Fibroblast of lung (primary cell): ENCODE data around the gene WNT7A. TPM values are rescaled to one million over a fixed set of nuclear protein-coding genes. Genes with fewer than 3 reads are reported as not detected.

Experiments
- DNase-seq, 2 donors: peaks; one replicate each; pipeline versions ENCODE4 v3.0.0 to v3.0.0-alpha.2; 2010; ENCODE audit warnings: low read depth in 2 of 2
- H2AFZ ChIP-seq: 2 replicates; pipeline ENCODE4 v1.5.1; 2012; ENCODE audit warnings: low read length, control low read depth, inconsistent platforms
- H3K27ac ChIP-seq: 2 replicates; pipeline ENCODE4 v1.5.1; 2011; ENCODE audit warnings: low read length, control low read depth; ENCODE audit not compliant: insufficient read depth
- H3K27me3 ChIP-seq: 2 replicates; pipeline ENCODE4 v1.5.1; 2011; ENCODE audit warnings: mild to moderate bottlenecking, low read length; ENCODE audit not compliant: control insufficient read depth, insufficient read depth
- H3K36me3 ChIP-seq: 2 replicates; pipeline ENCODE4 v1.5.1; 2011; ENCODE audit warnings: low read length; ENCODE audit not compliant: control insufficient read depth, insufficient read depth
- H3K4me1 ChIP-seq: 2 replicates; pipeline ENCODE4 v1.5.1; 2011; ENCODE audit warnings: low read length; ENCODE audit not compliant: control insufficient read depth, insufficient read depth; ENCODE audit errors: extremely low read depth
- H3K4me2 ChIP-seq: 2 replicates; pipeline ENCODE4 v1.5.1; 2011; ENCODE audit warnings: low read length, control low read depth; ENCODE audit not compliant: insufficient read depth; ENCODE audit errors: extremely low read depth
- H3K4me3 ChIP-seq, 4 experiments: fragments of 200-600 bp in 1 of 4; sonication (generic) in 1 of 4; replicated peaks in 1 of 4; 2 replicates each; pipeline ENCODE4 v1.5.1; 2011 to 2016; ENCODE audit warnings: low read length in 4 of 4, low read depth in 3 of 4, mild to moderate bottlenecking in 3 of 4, control low read depth in 2 of 4, inconsistent platforms in 1 of 4, mixed read lengths in 1 of 4; ENCODE audit not compliant: insufficient read depth in 1 of 4; ENCODE audit errors: control extremely low read depth in 1 of 4
- H3K79me2 ChIP-seq: 2 replicates; pipeline ENCODE4 v1.5.1; 2012; ENCODE audit warnings: mild to moderate bottlenecking, low read length, inconsistent platforms; ENCODE audit not compliant: control insufficient read depth, insufficient read depth
- H3K9ac ChIP-seq: 2 replicates; pipeline ENCODE4 v1.5.1; 2011; ENCODE audit warnings: mild to moderate bottlenecking, low read length, control low read depth; ENCODE audit not compliant: insufficient read depth
- H3K9me3 ChIP-seq: 2 replicates; pipeline ENCODE4 v1.5.1; 2012; ENCODE audit warnings: low read depth, low read length; ENCODE audit not compliant: control insufficient read depth, insufficient read depth
- H4K20me1 ChIP-seq: 2 replicates; pipeline ENCODE4 v1.5.1; 2011; ENCODE audit warnings: low read length; ENCODE audit not compliant: control insufficient read depth, insufficient read depth; ENCODE audit errors: extremely low read depth
- CTCF ChIP-seq, 2 donors: IDR thresholded peaks in 1 of 2; conservative IDR thresholded peaks in 1 of 2; 1 replicate in 1 of 2; 2 replicates in 1 of 2; pipeline ENCODE4 v1.5.1; 2011 to 2012; ENCODE audit warnings: low read length in 2 of 2, control low read depth in 1 of 2, inconsistent platforms in 1 of 2, low read depth in 1 of 2, mild to moderate bottlenecking in 1 of 2
- EZH2 ChIP-seq: IDR thresholded peaks from 2 replicates; pipeline ENCODE4 v1.5.1; 2012; ENCODE audit warnings: low read length, control low read depth, mild to moderate bottlenecking; ENCODE audit errors: missing control alignments
- polyA plus RNA-seq, 2 donors: library from polyadenylated mRNA; depleted of rRNA in 1 of 2; stranded (reverse) in 1 of 2; unstranded in 1 of 2; fragments of >200 nt; gene quantifications; 2 replicates each; pipeline ENCODE4 v1.2.1, GENCODE V29; 2011 to 2012; ENCODE audit warnings: missing spikeins in 1 of 2
- total RNA-seq: library from RNA; depleted of rRNA; stranded (reverse); fragments of >200 nt; gene quantifications from 2 replicates; pipeline ENCODE4 v1.2.1, GENCODE V29; 2014

WNT7A gene
- total and polyA plus RNA-seq, 2 donors (not counting 1 experiment from before 2014, with no cell fraction given): not detected

- Histone ChIP-seq H3K79me2 (no peaks in the 10 kb centered on the region), H3K4me1 (no peaks in the 10 kb centered on the region), H4K20me1 (no peaks in the 10 kb centered on the region), H3K9me3 (no peaks in the 10 kb centered on the region), H3K4me2 (no peak overlapping the region), H3K4me3 (no peak overlapping the region), H2AFZ (no peak overlapping the region), H3K36me3 (no peaks in the 10 kb centered on the region), H3K9ac (no peak overlapping the region), H3K27ac (no peak overlapping the region), H3K27me3 (no peaks in the 10 kb centered on the region)
- TF ChIP-seq CTCF (conservative IDR thresholded peaks at IDR 0.05 in 1 of 2, IDR thresholded peaks at IDR 0.05 in 1 of 2; ENCODE audit: low read depth in 1 of 2, low read length in 2 of 2): no peak
- DNase-seq: no peak
Observed at GRCh38 chr3:13840456-13840855, 39.4 kb downstream of the WNT7A start.

GRCh38 chr3:13839726-13840340 is 40.0 kb downstream of the WNT7A start:
- TF ChIP-seq CTCF (conservative IDR thresholded peaks at IDR 0.05 in 1 of 2, IDR thresholded peaks at IDR 0.05 in 1 of 2; ENCODE audit: low read depth in 1 of 2, low read length in 2 of 2) (no peak), EZH2 (no peak)
- Histone ChIP-seq H3K4me2 (no peak overlapping the region), H2AFZ (no peak overlapping the region), H3K9me3 (no peaks in the 10 kb centered on the region), H3K79me2 (no peaks in the 10 kb centered on the region), H3K4me3 (no peak overlapping the region), H3K27ac (no peak overlapping the region), H3K9ac (no peak overlapping the region), H3K36me3 (no peaks in the 10 kb centered on the region), H4K20me1 (no peaks in the 10 kb centered on the region), H3K4me1 (no peaks in the 10 kb centered on the region), H3K27me3 (no peaks in the 10 kb centered on the region)
- no peak for DNase-seq

GRCh38 chr3:13839253-13839652 is 40.6 kb downstream of the WNT7A start:
- H4K20me1 ChIP-seq: no peaks in the 10 kb centered on the region
- H3K9me3 ChIP-seq: no peaks in the 10 kb centered on the region
- H3K4me3 ChIP-seq: no peak overlapping the region
- no peaks in the 10 kb centered on the region for H3K27me3 ChIP-seq
- no peak overlapping the region for H3K4me2 ChIP-seq
- H3K9ac ChIP-seq: no peak overlapping the region
- no peak overlapping the region for H2AFZ ChIP-seq
- no peaks in the 10 kb centered on the region for H3K79me2 ChIP-seq
- H3K36me3 ChIP-seq: no peaks in the 10 kb centered on the region
- TF ChIP-seq CTCF (conservative IDR thresholded peaks at IDR 0.05 in 1 of 2, IDR thresholded peaks at IDR 0.05 in 1 of 2; ENCODE audit: low read depth in 1 of 2, low read length in 2 of 2) (no peak), EZH2 (no peak)
- H3K27ac ChIP-seq: no peak overlapping the region
- no peak for DNase-seq
- no peaks in the 10 kb centered on the region for H3K4me1 ChIP-seq
